ENCODE results near the gene KRTAP10-2. TPM values are rescaled to one million over a fixed set of nuclear protein-coding genes. Genes with fewer than 3 reads are reported as not detected.

KRTAP10-2 gene
- not detected in 2 replicates for total RNA-seq (2021)
- long read RNA-seq: 0 reads

DNA sequence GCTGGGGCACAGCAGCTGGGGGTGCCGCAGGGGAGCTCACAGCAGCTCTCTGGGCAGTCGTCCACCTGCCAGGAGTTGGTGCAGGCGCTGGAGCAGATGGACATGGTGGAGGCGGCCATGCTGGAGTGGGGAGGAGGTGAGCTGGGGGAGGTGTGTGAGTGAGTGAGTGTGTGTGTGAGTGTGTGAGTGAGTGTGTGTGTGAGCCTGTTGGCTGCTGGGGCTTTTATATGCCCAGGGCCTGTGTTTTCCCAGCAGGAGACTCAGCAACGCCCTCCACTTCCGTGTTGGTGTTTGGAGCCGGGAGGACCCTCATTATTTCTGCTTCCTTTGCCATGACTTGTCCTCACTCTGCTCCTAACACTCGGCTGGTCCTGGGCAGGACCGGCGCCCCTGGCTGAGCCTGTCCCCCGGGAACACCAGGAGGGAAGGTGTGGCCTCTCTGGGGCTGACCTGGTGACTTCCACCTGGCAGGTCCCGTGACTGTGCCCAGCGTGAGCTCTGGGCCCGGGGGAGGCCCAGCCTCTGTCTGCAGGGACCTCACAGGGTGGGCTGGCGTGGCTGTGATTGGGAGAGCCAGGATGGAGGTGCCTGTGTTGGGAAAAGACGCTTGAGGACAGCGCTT is at the start of gene KRTAP10-2:
Gene KRTAP10-2 (minus strand): TSS at position 166 of the 622 bp plus-strand sequence. CDS start 47 bp downstream, at position 119.
- Histone ChIP-seq H4K20me1 (ENCODE audit: control insufficient read depth, insufficient read depth, insufficient read length) (no peaks in the 10 kb centered on the region), H3K27ac (ENCODE audit: insufficient read length, low read depth, low read length) (no peak within 1 kb of the TSS), H2BK20ac (ENCODE audit: low read depth, low read length, poor library complexity, severe bottlenecking) (no peak within 1 kb of the TSS), H3K4me2 (ENCODE audit: insufficient read depth, insufficient read length, low read length) (no peak within 1 kb of the TSS), H4K5ac (ENCODE audit: insufficient read length, low read depth, low read length) (no peak within 1 kb of the TSS), H3K23ac (ENCODE audit: insufficient read length, low read depth, low read length) (no peak within 1 kb of the TSS), H3K4me1 (ENCODE audit: insufficient read depth, low read length) (peaks cover 6% of the 10 kb centered on the region; the same call in 1 of the 2 replicates), H4K91ac (ENCODE audit: insufficient read length, low read depth, low read length) (no peak within 1 kb of the TSS), H3K4ac (ENCODE audit: low read depth, low read length) (no peak within 1 kb of the TSS; the same call in 1 of the 2 replicates), H2BK15ac (ENCODE audit: low read depth, low read length) (peak within 1 kb of the TSS; percentile 87; the same call in 1 of the 2 replicates), H2AFZ (ENCODE audit: low read length) (no peak within 1 kb of the TSS), H3K56ac (ENCODE audit: insufficient read length, low read depth, low read length) (no peak within 1 kb of the TSS), H2BK120ac (ENCODE audit: low read depth, low read length, poor library complexity, severe bottlenecking) (no peak within 1 kb of the TSS), H3K18ac (ENCODE audit: insufficient read length, low read depth, low read length) (no peak within 1 kb of the TSS), H3K79me2 (ENCODE audit: insufficient read depth, low read length) (no peaks in the 10 kb centered on the region), H3K14ac (ENCODE audit: insufficient read depth, low read length) (peak within 1 kb of the TSS; percentile 53), H2BK12ac (ENCODE audit: insufficient read length, low read depth, low read length) (no peak within 1 kb of the TSS), H4K8ac (replicated peaks; ENCODE audit: insufficient read length, low read depth, low read length) (no peak within 1 kb of the TSS), H3K9me3 (ENCODE audit: control insufficient read depth, low read depth, low read length) (no peaks in the 10 kb centered on the region), H3K27me3 (ENCODE audit: insufficient read depth, low read length) (no peaks in the 10 kb centered on the region), H3T11ph (ENCODE audit: low read length) (no peak within 1 kb of the TSS), H2AK5ac (ENCODE audit: insufficient read length, low read length) (no peak within 1 kb of the TSS), H2BK5ac (ENCODE audit: insufficient read length, low read length) (no peak within 1 kb of the TSS), H3K79me1 (ENCODE audit: insufficient read depth, low read depth, low read length, poor library complexity, severe bottlenecking) (no peaks in the 10 kb centered on the region), H3K9ac (ENCODE audit: extremely low read depth, insufficient read length, low read length) (no peak within 1 kb of the TSS), H3K23me2 (ENCODE audit: insufficient read length, low read depth, low read length, poor library complexity, severe bottlenecking) (no peaks in the 10 kb centered on the region)
- TF ChIP-seq, protein P1, sequence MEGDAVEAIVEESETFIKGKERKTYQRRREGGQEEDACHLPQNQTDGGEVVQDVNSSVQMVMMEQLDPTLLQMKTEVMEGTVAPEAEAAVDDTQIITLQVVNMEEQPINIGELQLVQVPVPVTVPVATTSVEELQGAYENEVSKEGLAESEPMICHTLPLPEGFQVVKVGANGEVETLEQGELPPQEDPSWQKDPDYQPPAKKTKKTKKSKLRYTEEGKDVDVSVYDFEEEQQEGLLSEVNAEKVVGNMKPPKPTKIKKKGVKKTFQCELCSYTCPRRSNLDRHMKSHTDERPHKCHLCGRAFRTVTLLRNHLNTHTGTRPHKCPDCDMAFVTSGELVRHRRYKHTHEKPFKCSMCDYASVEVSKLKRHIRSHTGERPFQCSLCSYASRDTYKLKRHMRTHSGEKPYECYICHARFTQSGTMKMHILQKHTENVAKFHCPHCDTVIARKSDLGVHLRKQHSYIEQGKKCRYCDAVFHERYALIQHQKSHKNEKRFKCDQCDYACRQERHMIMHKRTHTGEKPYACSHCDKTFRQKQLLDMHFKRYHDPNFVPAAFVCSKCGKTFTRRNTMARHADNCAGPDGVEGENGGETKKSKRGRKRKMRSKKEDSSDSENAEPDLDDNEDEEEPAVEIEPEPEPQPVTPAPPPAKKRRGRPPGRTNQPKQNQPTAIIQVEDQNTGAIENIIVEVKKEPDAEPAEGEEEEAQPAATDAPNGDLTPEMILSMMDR (conservative IDR thresholded peaks at IDR 0.05): no peak
- DNase-seq: peak; percentile 28
- peaks cover 3% of the 10 kb centered on the region for H3K27me3 Mint-ChIP-seq (ENCODE audit: low read depth)
- no peak within 1 kb of the TSS; a peak in 1 of 5 replicates for H3K4me3 Mint-ChIP-seq
- peaks cover 0 to 14% (median 9%) of the 10 kb centered on the region in 3 experiments; a peak in 3 of 7 replicates for H3K36me3 Mint-ChIP-seq (ENCODE audit: insufficient read depth in 1 of 3, low read depth in 3 of 3)
- peaks cover 42 to 54% of the 10 kb centered on the region in 2 experiments for H3K4me1 Mint-ChIP-seq
- no CpG with 5 or more reads among the region's 17 CpGs for WGBS (ENCODE audit: extremely low coverage, insufficient read length, low lambda C conversion rate)
- peak within 1 kb of the TSS in 2 of 3 experiments; percentile 82 to 85; a peak in 6 of 7 replicates for H3K27ac Mint-ChIP-seq
- peaks cover 7 to 11% of the 10 kb centered on the region in 2 experiments; a peak in 4 of 5 replicates for H3K9me3 Mint-ChIP-seq
